ENCODE data around the gene DSCAML1.

Gene DSCAML1

DNA sequence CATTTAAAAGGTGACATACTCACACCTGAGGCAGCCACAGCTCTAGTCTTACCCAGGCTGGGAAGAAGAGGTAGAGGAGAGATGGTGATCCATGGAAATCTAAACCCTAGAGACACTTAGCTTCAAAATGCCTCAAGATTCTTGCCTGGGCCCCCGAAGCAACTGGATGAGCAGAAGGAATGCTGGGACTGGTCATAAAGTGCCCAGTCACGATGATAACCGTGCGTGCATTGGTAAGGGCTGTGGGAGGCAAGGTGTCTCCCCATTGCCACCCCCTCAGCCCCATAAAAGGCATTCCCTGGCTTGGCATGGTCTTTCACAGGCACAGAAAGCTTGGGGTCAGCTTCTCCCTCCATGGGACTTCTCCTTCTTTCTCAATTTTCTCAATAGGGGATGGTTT lies 144.5 kb downstream of the DSCAML1 start:
- Histone ChIP-seq H3K27me3 (ENCODE audit: insufficient read depth, low read length) (no peaks in the 10 kb centered on the region), H3K79me1 (ENCODE audit: low read length) (no peaks in the 10 kb centered on the region), H3K9me3 (ENCODE audit: insufficient read depth, low read depth, low read length) (no peaks in the 10 kb centered on the region), H3K4me3 (ENCODE audit: low read depth, low read length) (no peak overlapping the region), H3K4ac (ENCODE audit: low read depth, low read length) (no peak overlapping the region), H3K36me3 (ENCODE audit: control insufficient read depth in 1 of 2, insufficient read depth in 2 of 2, low read length in 2 of 2) (no peaks in the 10 kb centered on the region), H2AK5ac (ENCODE audit: low read length) (no peak overlapping the region), H3K4me2 (ENCODE audit: low read length) (no peak overlapping the region), H4K8ac (ENCODE audit: low read depth, low read length) (no peak overlapping the region), H4K12ac (ENCODE audit: low read depth, low read length) (no peak overlapping the region), H2BK5ac (ENCODE audit: low read depth, low read length, poor library complexity) (no peak overlapping the region), H4K91ac (ENCODE audit: low read depth, low read length) (no peak overlapping the region), H2AFZ (ENCODE audit: insufficient read depth, low read length, poor library complexity) (no peak overlapping the region), H3K23ac (ENCODE audit: low read length) (no peak overlapping the region), H2BK12ac (ENCODE audit: low read length) (no peak overlapping the region), H3K27ac (ENCODE audit: low read depth, low read length) (no peak overlapping the region), H2BK120ac (ENCODE audit: insufficient read depth, low read length, poor library complexity) (no peak overlapping the region), H3K9ac (ENCODE audit: low read length) (no peak overlapping the region), H3K18ac (ENCODE audit: low read length) (no peak overlapping the region), H3K79me2 (ENCODE audit: control insufficient read depth, insufficient read depth, low read length, poor library complexity) (no peaks in the 10 kb centered on the region), H3K4me1 (ENCODE audit: control insufficient read depth in 1 of 2, insufficient read depth in 2 of 2, low read length in 2 of 2) (no peaks in the 10 kb centered on the region), H3K14ac (ENCODE audit: low read length) (no peak overlapping the region)
- no peak for DNase-seq
- no CpG with 5 or more reads among the region's 4 CpGs for WGBS (ENCODE audit: extremely low coverage, insufficient coverage, insufficient read length)

DNA sequence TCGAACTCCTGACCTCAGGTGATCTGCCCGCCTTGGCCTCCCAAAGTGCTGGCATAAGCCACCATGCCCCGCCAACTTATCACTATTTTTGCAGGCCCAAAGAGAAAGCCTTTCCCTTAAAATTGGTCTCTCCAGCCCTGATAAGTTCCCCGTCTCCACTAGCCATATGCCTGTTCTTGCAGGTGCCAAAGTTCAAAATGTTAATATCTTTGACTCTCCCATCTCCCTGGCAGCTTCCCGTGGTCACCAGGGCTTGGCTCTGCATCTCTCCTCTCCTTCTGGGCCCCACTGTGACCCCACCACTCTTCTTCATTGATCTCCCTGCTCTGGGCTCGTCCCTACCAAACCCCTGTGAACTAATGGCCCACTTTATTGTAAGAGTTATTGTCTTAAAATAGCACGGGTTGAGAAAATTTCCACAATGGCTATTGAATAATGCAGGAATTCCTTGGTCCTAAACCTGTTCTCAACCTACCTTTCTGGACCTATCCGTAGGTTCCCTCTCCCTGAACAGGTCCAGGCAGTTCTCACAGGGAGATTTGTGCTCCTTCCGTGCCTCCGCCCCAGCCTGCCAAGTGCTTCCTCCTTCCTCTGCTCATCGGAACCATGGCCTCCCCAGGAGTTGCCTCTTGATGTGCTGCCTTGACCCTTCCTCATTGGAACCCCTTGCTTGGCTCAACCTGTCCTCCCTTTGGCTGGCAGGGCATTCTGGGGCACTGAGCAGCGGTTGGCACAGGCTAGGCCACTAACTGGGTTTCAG lies 147.5 kb downstream of the DSCAML1 start:
- Histone ChIP-seq H3K27me3 (ENCODE audit: insufficient read depth, low read length) (no peaks in the 10 kb centered on the region), H3K9me3 (ENCODE audit: insufficient read depth, low read depth, low read length) (no peaks in the 10 kb centered on the region), H2AFZ (ENCODE audit: insufficient read depth, low read length, poor library complexity) (no peak overlapping the region), H3K23ac (ENCODE audit: low read length) (no peak overlapping the region), H3K79me1 (ENCODE audit: low read length) (no peaks in the 10 kb centered on the region), H4K91ac (ENCODE audit: low read depth, low read length) (no peak overlapping the region), H3K79me2 (ENCODE audit: control insufficient read depth, insufficient read depth, low read length, poor library complexity) (no peaks in the 10 kb centered on the region), H3K4me2 (ENCODE audit: low read length) (no peak overlapping the region), H4K8ac (ENCODE audit: low read depth, low read length) (no peak overlapping the region), H3K4me1 (ENCODE audit: control insufficient read depth in 1 of 2, insufficient read depth in 2 of 2, low read length in 2 of 2) (no peaks in the 10 kb centered on the region), H4K12ac (ENCODE audit: low read depth, low read length) (no peak overlapping the region), H3K9ac (ENCODE audit: low read length) (no peak overlapping the region), H3K27ac (ENCODE audit: low read depth, low read length) (no peak overlapping the region), H2BK12ac (ENCODE audit: low read length) (no peak overlapping the region), H3K36me3 (ENCODE audit: control insufficient read depth in 1 of 2, insufficient read depth in 2 of 2, low read length in 2 of 2) (no peaks in the 10 kb centered on the region), H2BK5ac (ENCODE audit: low read depth, low read length, poor library complexity) (no peak overlapping the region), H3K14ac (ENCODE audit: low read length) (no peak overlapping the region), H3K4ac (ENCODE audit: low read depth, low read length) (no peak overlapping the region), H2AK5ac (ENCODE audit: low read length) (no peak overlapping the region), H3K18ac (ENCODE audit: low read length) (no peak overlapping the region), H2BK120ac (ENCODE audit: insufficient read depth, low read length, poor library complexity) (no peak overlapping the region), H3K4me3 (ENCODE audit: low read depth, low read length) (no peak overlapping the region)
- no peak for DNase-seq
- no CpG with 5 or more reads among the region's 12 CpGs for WGBS (ENCODE audit: extremely low coverage, insufficient coverage, insufficient read length)

DNA sequence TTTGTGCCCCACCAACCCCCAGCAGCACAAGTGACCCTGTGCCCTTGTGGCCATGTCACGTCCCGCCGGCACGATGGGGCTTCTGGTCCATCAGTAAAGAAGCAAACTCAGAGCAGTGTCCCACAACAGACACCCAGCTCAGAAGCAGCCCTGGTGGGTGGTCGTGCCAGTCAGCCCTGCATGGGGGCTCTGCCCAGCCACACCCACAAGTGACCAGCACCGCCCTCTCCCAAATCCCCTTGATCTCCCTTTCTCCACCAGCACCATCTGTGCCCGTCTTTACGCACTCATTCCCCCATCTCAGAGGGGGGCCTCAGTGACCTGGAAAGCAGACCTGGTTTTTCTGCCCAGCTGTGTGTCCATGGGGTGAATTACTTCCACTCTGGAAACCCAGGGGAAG lies 149.1 kb downstream of the DSCAML1 start:
- Histone ChIP-seq H3K4me1 (ENCODE audit: control insufficient read depth in 1 of 2, insufficient read depth in 2 of 2, low read length in 2 of 2) (no peaks in the 10 kb centered on the region), H3K79me2 (ENCODE audit: control insufficient read depth, insufficient read depth, low read length, poor library complexity) (no peaks in the 10 kb centered on the region), H3K23ac (ENCODE audit: low read length) (no peak overlapping the region), H3K14ac (ENCODE audit: low read length) (no peak overlapping the region), H3K27me3 (ENCODE audit: insufficient read depth, low read length) (no peaks in the 10 kb centered on the region), H2BK120ac (ENCODE audit: insufficient read depth, low read length, poor library complexity) (no peak overlapping the region), H3K79me1 (ENCODE audit: low read length) (no peaks in the 10 kb centered on the region), H2AK5ac (ENCODE audit: low read length) (no peak overlapping the region), H4K12ac (ENCODE audit: low read depth, low read length) (no peak overlapping the region), H2AFZ (ENCODE audit: insufficient read depth, low read length, poor library complexity) (no peak overlapping the region), H3K4me3 (ENCODE audit: low read depth, low read length) (no peak overlapping the region), H3K9ac (ENCODE audit: low read length) (no peak overlapping the region), H4K91ac (ENCODE audit: low read depth, low read length) (no peak overlapping the region), H3K9me3 (ENCODE audit: insufficient read depth, low read depth, low read length) (no peaks in the 10 kb centered on the region), H3K4ac (ENCODE audit: low read depth, low read length) (no peak overlapping the region), H3K27ac (ENCODE audit: low read depth, low read length) (no peak overlapping the region), H2BK12ac (ENCODE audit: low read length) (no peak overlapping the region), H4K8ac (ENCODE audit: low read depth, low read length) (no peak overlapping the region), H3K4me2 (ENCODE audit: low read length) (no peak overlapping the region), H3K36me3 (ENCODE audit: control insufficient read depth in 1 of 2, insufficient read depth in 2 of 2, low read length in 2 of 2) (no peaks in the 10 kb centered on the region), H2BK5ac (ENCODE audit: low read depth, low read length, poor library complexity) (no peak overlapping the region), H3K18ac (ENCODE audit: low read length) (no peak overlapping the region)
- DNase-seq: no peak
- no CpG with 5 or more reads among the region's 8 CpGs for WGBS (ENCODE audit: extremely low coverage, insufficient coverage, insufficient read length)

DNA sequence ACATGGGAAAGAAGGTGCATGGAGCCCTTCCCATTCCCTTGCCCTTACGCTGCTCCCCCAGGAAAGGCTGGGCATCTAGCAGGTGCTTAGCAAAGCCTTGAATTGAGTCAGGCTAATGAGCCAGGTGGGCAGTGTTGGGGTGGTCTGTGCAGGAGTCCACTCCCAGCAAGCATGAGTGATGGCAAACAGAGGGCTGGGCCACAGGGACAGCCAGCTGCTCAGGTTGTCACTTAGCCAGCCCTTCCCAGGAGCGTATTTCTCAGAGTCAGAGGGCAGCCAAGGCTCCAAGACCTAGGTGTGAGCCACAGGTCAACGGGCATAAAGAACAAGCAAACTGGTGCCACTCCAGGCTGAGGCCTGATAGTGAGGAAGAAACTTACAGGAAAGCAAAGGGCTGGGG lies 149.8 kb downstream of the DSCAML1 start:
- Histone ChIP-seq H3K23ac (ENCODE audit: low read length) (no peak overlapping the region), H3K14ac (ENCODE audit: low read length) (no peak overlapping the region), H3K4me2 (ENCODE audit: low read length) (no peak overlapping the region), H2BK12ac (ENCODE audit: low read length) (no peak overlapping the region), H2AK5ac (ENCODE audit: low read length) (no peak overlapping the region), H2BK120ac (ENCODE audit: insufficient read depth, low read length, poor library complexity) (no peak overlapping the region), H4K91ac (ENCODE audit: low read depth, low read length) (no peak overlapping the region), H3K4me3 (ENCODE audit: low read depth, low read length) (no peak overlapping the region), H3K36me3 (ENCODE audit: control insufficient read depth in 1 of 2, insufficient read depth in 2 of 2, low read length in 2 of 2) (no peaks in the 10 kb centered on the region), H3K9ac (ENCODE audit: low read length) (no peak overlapping the region), H3K4me1 (ENCODE audit: control insufficient read depth in 1 of 2, insufficient read depth in 2 of 2, low read length in 2 of 2) (no peaks in the 10 kb centered on the region), H4K8ac (ENCODE audit: low read depth, low read length) (no peak overlapping the region), H3K79me2 (ENCODE audit: control insufficient read depth, insufficient read depth, low read length, poor library complexity) (no peaks in the 10 kb centered on the region), H3K4ac (ENCODE audit: low read depth, low read length) (no peak overlapping the region), H3K27ac (ENCODE audit: low read depth, low read length) (no peak overlapping the region), H2BK5ac (ENCODE audit: low read depth, low read length, poor library complexity) (no peak overlapping the region), H2AFZ (ENCODE audit: insufficient read depth, low read length, poor library complexity) (no peak overlapping the region), H3K9me3 (ENCODE audit: insufficient read depth, low read depth, low read length) (no peaks in the 10 kb centered on the region), H3K18ac (ENCODE audit: low read length) (no peak overlapping the region), H3K79me1 (ENCODE audit: low read length) (no peaks in the 10 kb centered on the region), H4K12ac (ENCODE audit: low read depth, low read length) (no peak overlapping the region), H3K27me3 (ENCODE audit: insufficient read depth, low read length) (no peaks in the 10 kb centered on the region)
- no peak for DNase-seq
- WGBS (ENCODE audit: extremely low coverage, insufficient coverage, insufficient read length): no CpG with 5 or more reads among the region's 3 CpGs
